OCI-LY1 (cell line): ENCODE data around the gene CNOT8.

Experiments used
- H2AFZ ChIP-seq: fragments of 200-600 bp; sonication (generic), shearing (Covaris generic); 2 replicates; pipeline ENCODE4 v1.6.0; 2014; ENCODE audit warnings: antibody characterized with exemption, mild to moderate bottlenecking, low read length
- H3F3A ChIP-seq: fragments of 200-600 bp; sonication (generic), shearing (Covaris generic); 2 replicates; pipeline ENCODE4 v1.6.0; 2014; ENCODE audit warnings: mild to moderate bottlenecking, antibody characterized with exemption, low read length, moderate library complexity; ENCODE audit not compliant: insufficient read depth
- H3K27ac ChIP-seq: fragments of 200-600 bp; sonication (generic); 2 replicates; pipeline ENCODE4 v1.5.1; 2014; ENCODE audit warnings: low read length, mixed run types, mild to moderate bottlenecking, low read depth; ENCODE audit not compliant: poor library complexity, severe bottlenecking
- H3K27me3 ChIP-seq: fragments of 200-600 bp; sonication (generic); 2 replicates; pipeline ENCODE4 v1.6.0; 2014; ENCODE audit warnings: antibody characterized with exemption, mild to moderate bottlenecking, low read length, moderate library complexity; ENCODE audit not compliant: insufficient read depth
- H3K36me3 ChIP-seq: fragments of 200-600 bp; sonication (generic); 2 replicates; pipeline ENCODE4 v1.6.1; 2014; ENCODE audit warnings: mild to moderate bottlenecking, antibody characterized with exemption, low read length, moderate library complexity, mixed read lengths; ENCODE audit not compliant: insufficient read depth
- H3K4me1 ChIP-seq: fragments of 200-600 bp; sonication (generic); 2 replicates; pipeline ENCODE4 v1.5.1; 2014; ENCODE audit warnings: mild to moderate bottlenecking, low read length, moderate library complexity; ENCODE audit not compliant: insufficient read depth, severe bottlenecking
- H3K4me2 ChIP-seq: fragments of 200-600 bp; sonication (generic), shearing (Covaris generic); 2 replicates; pipeline ENCODE4 v1.6.1; 2014; ENCODE audit warnings: low read length
- H3K4me3 ChIP-seq: fragments of 200-600 bp; sonication (generic); 2 replicates; pipeline ENCODE4 v1.5.1; 2014; ENCODE audit warnings: low read length, low read depth, mild to moderate bottlenecking, mixed read lengths; ENCODE audit not compliant: poor library complexity, severe bottlenecking
- H3K79me2 ChIP-seq: fragments of 200-600 bp; shearing (Covaris generic); 2 replicates; pipeline ENCODE4 v1.6.1; 2016; ENCODE audit warnings: mixed run types, low read length, mixed read lengths; ENCODE audit not compliant: insufficient read depth
- H3K9ac ChIP-seq: fragments of 200-600 bp; sonication (generic), shearing (Covaris generic); 2 replicates; pipeline ENCODE4 v1.6.1; 2014; ENCODE audit warnings: mild to moderate bottlenecking, low read length, mixed read lengths
- H3K9me2 ChIP-seq: fragments of 200-600 bp; sonication (generic), shearing (Covaris generic); 2 replicates; pipeline ENCODE4 v1.6.1; 2014; ENCODE audit warnings: low read depth, mild to moderate bottlenecking, low read length, mixed read lengths
- H3K9me3 ChIP-seq: fragments of 200-600 bp; shearing (Covaris generic); 2 replicates; pipeline ENCODE4 v1.6.1; 2014; ENCODE audit warnings: low read length, mixed read lengths
- H4K20me1 ChIP-seq: fragments of 200-600 bp; sonication (generic), shearing (Covaris generic); 2 replicates; pipeline ENCODE4 v1.6.0; 2016; ENCODE audit warnings: mild to moderate bottlenecking, low read length; ENCODE audit not compliant: insufficient read depth
- EZH2 ChIP-seq: fragments of 200-600 bp; sonication (generic), shearing (Covaris generic); IDR thresholded peaks from 2 replicates; pipeline ENCODE4 v1.8.0; 2017; ENCODE audit warnings: borderline replicate concordance, mixed run types, mild to moderate bottlenecking, antibody characterized with exemption, low read length, moderate library complexity, mixed read lengths
- TF ChIP-seq, protein P1 (sequence below): fragments of 200-600 bp; sonication (generic), shearing (Covaris generic); IDR thresholded peaks from 2 replicates; pipeline ENCODE4 v1.5.1; 2017; ENCODE audit warnings: mild to moderate bottlenecking, antibody characterized with exemption, low read length, moderate library complexity, mixed read lengths

The CNOT8 gene

GRCh38 chr5:154813158-154813557, 45.3 kb upstream of the CNOT8 start:
- Histone ChIP-seq H3K9me3 (no peaks in the 10 kb centered on the region), H3K27me3 (no peaks in the 10 kb centered on the region), H3K36me3 (peaks cover 96% of the 10 kb centered on the region), H3K4me1 (no peaks in the 10 kb centered on the region), H3K4me3 (no peak overlapping the region), H3F3A (peaks cover 6% of the 10 kb centered on the region; the same call in 1 of the 2 replicates), H3K79me2 (no peaks in the 10 kb centered on the region), H2AFZ (no peak overlapping the region), H3K4me2 (no peak overlapping the region), H4K20me1 (no peaks in the 10 kb centered on the region), H3K27ac (no peak overlapping the region), H3K9me2 (no peaks in the 10 kb centered on the region), H3K9ac (no peak overlapping the region)
- TF ChIP-seq EZH2: no peak
- TF ChIP-seq, protein P1, sequence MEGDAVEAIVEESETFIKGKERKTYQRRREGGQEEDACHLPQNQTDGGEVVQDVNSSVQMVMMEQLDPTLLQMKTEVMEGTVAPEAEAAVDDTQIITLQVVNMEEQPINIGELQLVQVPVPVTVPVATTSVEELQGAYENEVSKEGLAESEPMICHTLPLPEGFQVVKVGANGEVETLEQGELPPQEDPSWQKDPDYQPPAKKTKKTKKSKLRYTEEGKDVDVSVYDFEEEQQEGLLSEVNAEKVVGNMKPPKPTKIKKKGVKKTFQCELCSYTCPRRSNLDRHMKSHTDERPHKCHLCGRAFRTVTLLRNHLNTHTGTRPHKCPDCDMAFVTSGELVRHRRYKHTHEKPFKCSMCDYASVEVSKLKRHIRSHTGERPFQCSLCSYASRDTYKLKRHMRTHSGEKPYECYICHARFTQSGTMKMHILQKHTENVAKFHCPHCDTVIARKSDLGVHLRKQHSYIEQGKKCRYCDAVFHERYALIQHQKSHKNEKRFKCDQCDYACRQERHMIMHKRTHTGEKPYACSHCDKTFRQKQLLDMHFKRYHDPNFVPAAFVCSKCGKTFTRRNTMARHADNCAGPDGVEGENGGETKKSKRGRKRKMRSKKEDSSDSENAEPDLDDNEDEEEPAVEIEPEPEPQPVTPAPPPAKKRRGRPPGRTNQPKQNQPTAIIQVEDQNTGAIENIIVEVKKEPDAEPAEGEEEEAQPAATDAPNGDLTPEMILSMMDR: no peak

DNA sequence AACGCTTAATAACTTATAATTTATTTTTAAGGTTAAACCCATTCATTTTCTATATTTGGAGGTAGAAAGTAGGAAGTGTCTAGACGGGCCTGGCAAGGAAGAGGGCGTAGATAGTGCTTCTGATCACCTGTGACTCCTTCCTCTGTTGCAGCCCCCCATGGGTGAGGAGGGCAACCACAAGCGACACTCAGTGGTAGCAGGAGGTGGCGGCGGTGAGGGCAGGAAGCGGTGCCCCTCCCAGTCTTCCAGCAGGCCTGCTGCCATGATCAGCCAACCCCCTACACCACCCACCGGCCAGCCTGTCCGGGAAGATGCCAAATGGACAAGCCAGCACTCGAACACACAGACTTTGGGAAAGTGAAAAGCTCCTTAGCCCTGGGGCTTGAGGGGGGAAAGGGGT, 44.7 kb upstream of the CNOT8 start:
- no peaks in the 10 kb centered on the region for H3K4me1 ChIP-seq
- TF ChIP-seq, protein P1: no peak
- no peak for TF ChIP-seq EZH2
- peaks cover 6% of the 10 kb centered on the region; the same call in 1 of the 2 replicates for H3F3A ChIP-seq
- no peaks in the 10 kb centered on the region for H3K9me2 ChIP-seq
- no peak overlapping the region for H3K4me2 ChIP-seq
- H3K4me3 ChIP-seq: no peak overlapping the region
- H2AFZ ChIP-seq: no peak overlapping the region
- H3K9ac ChIP-seq: no peak overlapping the region
- H4K20me1 ChIP-seq: no peaks in the 10 kb centered on the region
- H3K27ac ChIP-seq: no peak overlapping the region
- H3K79me2 ChIP-seq: no peaks in the 10 kb centered on the region
- no peaks in the 10 kb centered on the region for H3K27me3 ChIP-seq
- peaks cover 95% of the 10 kb centered on the region for H3K36me3 ChIP-seq
- H3K9me3 ChIP-seq: no peaks in the 10 kb centered on the region

DNA sequence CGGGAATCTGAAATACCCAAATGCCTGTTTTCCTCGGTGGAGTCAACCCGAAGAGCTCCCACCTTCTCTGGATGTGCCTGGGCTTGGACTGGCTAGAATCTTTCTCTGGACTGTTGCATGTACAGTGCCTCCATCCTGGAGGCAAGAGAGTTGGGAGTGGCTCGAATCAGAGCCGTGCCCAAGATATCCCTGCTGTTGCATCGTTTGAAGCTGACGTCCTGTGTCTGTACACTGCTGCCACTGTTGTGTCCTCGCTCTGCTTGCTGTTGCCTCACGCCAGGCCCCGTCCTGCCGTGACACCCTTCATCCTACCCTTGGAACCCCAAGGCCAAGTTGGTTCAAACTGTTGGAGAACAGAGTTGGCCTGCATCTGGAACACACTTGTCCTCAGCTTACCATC, 43.4 kb upstream of the CNOT8 start:
- no peak overlapping the region for H2AFZ ChIP-seq
- H3K27ac ChIP-seq: no peak overlapping the region
- no peaks in the 10 kb centered on the region for H3K79me2 ChIP-seq
- H3K9ac ChIP-seq: no peak overlapping the region
- no peaks in the 10 kb centered on the region for H3K27me3 ChIP-seq
- no peaks in the 10 kb centered on the region for H3K9me2 ChIP-seq
- no peak overlapping the region for H3K4me3 ChIP-seq
- no peaks in the 10 kb centered on the region for H3K9me3 ChIP-seq
- no peaks in the 10 kb centered on the region for H3K4me1 ChIP-seq
- no peak overlapping the region for H3K4me2 ChIP-seq
- TF ChIP-seq, protein P1: no peak
- TF ChIP-seq EZH2: no peak
- H4K20me1 ChIP-seq: no peaks in the 10 kb centered on the region
- peaks cover 6% of the 10 kb centered on the region; the same call in 1 of the 2 replicates for H3F3A ChIP-seq
- H3K36me3 ChIP-seq: peaks cover 94% of the 10 kb centered on the region
